ENCODE data around the gene CD44.
A peak's percentile ranks its signal among the peaks of the same experiment; 100 is the strongest.
"Not testable (repeated sequence)": the region's sequence is repeated elsewhere in the genome, so short reads cannot be mapped to it uniquely, and the experiment has no call there.

The CD44 gene

GRCh38 chr11:35138943-35139721 lies at the start of gene CD44:
Gene CD44, plus strand, starts transcription at chr11:35139171. Its CDS starts 133 bp downstream, at chr11:35139304.
- peak; percentile 67 to 73 for DNase-seq

- no peak for DNase-seq
Observed at GRCh38 chr11:35089666-35090065, 49.3 kb upstream of the CD44 start.

- DNase-seq = no peak
Observed at GRCh38 chr11:35090125-35090524, 48.8 kb upstream of the CD44 start.

- DNase-seq = not testable (repeated sequence)
Observed at GRCh38 chr11:35090991-35091390, 48.0 kb upstream of the CD44 start.

GRCh38 chr11:35096723-35097122 lies 42.2 kb upstream of the CD44 start:
- DNase-seq = no peak

GRCh38 chr11:35097814-35098455 lies 41.0 kb upstream of the CD44 start:
- no peak for DNase-seq

- DNase-seq = no peak
Observed at GRCh38 chr11:35098855-35099254, 40.1 kb upstream of the CD44 start.

GRCh38 chr11:35099278-35100012 lies 39.5 kb upstream of the CD44 start:
- DNase-seq = no peak

- no peak for DNase-seq
Observed at GRCh38 chr11:35100013-35100383, 39.0 kb upstream of the CD44 start.

GRCh38 chr11:35101223-35101622 lies 37.7 kb upstream of the CD44 start:
- DNase-seq = no peak

GRCh38 chr11:35102267-35102666 lies 36.7 kb upstream of the CD44 start:
- no peak for DNase-seq

GRCh38 chr11:35103366-35104208 lies 35.4 kb upstream of the CD44 start:
- DNase-seq = no peak

GRCh38 chr11:35104655-35105054 lies 34.3 kb upstream of the CD44 start:
- no peak for DNase-seq

GRCh38 chr11:35105319-35106079 lies 33.5 kb upstream of the CD44 start:
- DNase-seq = no peak

- no peak for DNase-seq
Observed at GRCh38 chr11:35106595-35106994, 32.4 kb upstream of the CD44 start.

GRCh38 chr11:35107861-35108260 lies 31.1 kb upstream of the CD44 start:
- DNase-seq = peak; percentile 59 to 68

GRCh38 chr11:35108336-35108735 lies 30.6 kb upstream of the CD44 start:
- not testable (repeated sequence) for DNase-seq

GRCh38 chr11:35109041-35109440 lies 29.9 kb upstream of the CD44 start:
- no peak for DNase-seq

GRCh38 chr11:35109827-35110226 lies 29.1 kb upstream of the CD44 start:
- DNase-seq = no peak

- peak; percentile 21 to 22 for DNase-seq
Observed at GRCh38 chr11:35111161-35112055, 27.6 kb upstream of the CD44 start.
